HepG2 (cell line): Measurements from ENCODE around the gene RHBDD2. TPM values are rescaled to one million over a fixed set of nuclear protein-coding genes. Genes with fewer than 3 reads are reported as not detected.

Experiments
- DMTF1 ChIP-seq: sonication (generic); formaldehyde crosslinking; IDR thresholded peaks from 2 replicates; pipeline ENCODE4 v1.4.0; 2020; ENCODE audit warnings: mild to moderate bottlenecking, missing genetic modification reagents
- ERF ChIP-seq: IDR thresholded peaks from 2 replicates; pipeline ENCODE4 v1.6.1; 2018; ENCODE audit warnings: missing biosample characterization, missing genetic modification reagents
- KDM5B ChIP-seq: sonication (generic); formaldehyde crosslinking; IDR thresholded peaks from 2 replicates; pipeline ENCODE4 v1.4.0; 2020; ENCODE audit warnings: missing genetic modification reagents, mild to moderate bottlenecking, borderline replicate concordance
- KLF9 ChIP-seq: IDR thresholded peaks from 2 replicates; pipeline ENCODE4 v1.6.1; 2016; ENCODE audit warnings: low read depth
- PAF1 ChIP-seq: IDR thresholded peaks from 2 replicates; pipeline ENCODE4 v1.6.1; 2016; ENCODE audit warnings: missing genetic modification reagents, missing compliant biosample characterization
- SRY ChIP-seq: sonication (generic); formaldehyde crosslinking; IDR thresholded peaks from 2 replicates; pipeline ENCODE4 v1.8.0; 2022; ENCODE audit warnings: mild to moderate bottlenecking, missing genetic modification reagents
- TEAD3 ChIP-seq: optimal IDR thresholded peaks from 2 replicates; pipeline ENCODE3; 2016; ENCODE audit warnings: borderline replicate concordance
- ZBTB46 ChIP-seq: sonication (generic); formaldehyde crosslinking; IDR thresholded peaks from 2 replicates; pipeline ENCODE4 v1.4.0; 2020; ENCODE audit warnings: mild to moderate bottlenecking, missing genetic modification reagents, borderline replicate concordance
- ZNF446 ChIP-seq: sonication (generic); formaldehyde crosslinking; IDR thresholded peaks from 2 replicates; pipeline ENCODE4 v1.5.0; 2020; ENCODE audit warnings: mild to moderate bottlenecking, missing genetic modification reagents
- ZNF503 ChIP-seq: sonication (generic); formaldehyde crosslinking; IDR thresholded peaks from 2 replicates; pipeline ENCODE4 v1.4.0; 2020; ENCODE audit warnings: missing genetic modification reagents
- ZNF615 ChIP-seq: sonication (generic); formaldehyde crosslinking; IDR thresholded peaks from 2 replicates; pipeline ENCODE4 v1.5.0; 2020; ENCODE audit warnings: mild to moderate bottlenecking, missing genetic modification reagents, borderline replicate concordance
- polyA plus RNA-seq, 8 experiments: library from polyadenylated mRNA; depleted of rRNA in 3 of 8; stranded (reverse) in 7 of 8; unstranded in 1 of 8; fragments of >200 nt; fragmentation: Illumina TruSeq in 4 of 8; extraction: Trizol in 4 of 8; gene quantifications; 2 replicates each; pipeline versions ENCODE4 v1.2.1 to v1.2.3, GENCODE V29; 2011 to 2016; ENCODE audit warnings: low read depth in 4 of 8, missing spikeins in 1 of 8, mixed read lengths in 1 of 8; ENCODE audit not compliant: insufficient read depth in 1 of 8
- total RNA-seq, 5 experiments: library from RNA; depleted of rRNA; stranded (reverse); fragments of >200 nt; fragmentation: Illumina TruSeq; extraction: Trizol; gene quantifications; 2 replicates each; pipeline ENCODE4 v1.2.3, GENCODE V29; 2016; ENCODE audit warnings: low read depth in 1 of 5
- TF ChIP-seq, protein P1 (sequence below): sonication (generic); formaldehyde crosslinking; IDR thresholded peaks from 2 replicates; pipeline ENCODE4 v1.5.0; 2020; ENCODE audit warnings: mild to moderate bottlenecking, missing genetic modification reagents, borderline replicate concordance
- TF ChIP-seq, protein P2 (sequence below): sonication (generic); formaldehyde crosslinking; IDR thresholded peaks from 2 replicates; pipeline ENCODE4 v1.5.0; 2020; ENCODE audit warnings: mild to moderate bottlenecking, missing genetic modification reagents

RHBDD2 gene
- total and polyA plus RNA-seq, 2 of the 13 experiments (the other 11 are each of a cell fraction or from before 2014, with no cell fraction given): 23.1 to 26.4 TPM

- TF ChIP-seq, protein P1, sequence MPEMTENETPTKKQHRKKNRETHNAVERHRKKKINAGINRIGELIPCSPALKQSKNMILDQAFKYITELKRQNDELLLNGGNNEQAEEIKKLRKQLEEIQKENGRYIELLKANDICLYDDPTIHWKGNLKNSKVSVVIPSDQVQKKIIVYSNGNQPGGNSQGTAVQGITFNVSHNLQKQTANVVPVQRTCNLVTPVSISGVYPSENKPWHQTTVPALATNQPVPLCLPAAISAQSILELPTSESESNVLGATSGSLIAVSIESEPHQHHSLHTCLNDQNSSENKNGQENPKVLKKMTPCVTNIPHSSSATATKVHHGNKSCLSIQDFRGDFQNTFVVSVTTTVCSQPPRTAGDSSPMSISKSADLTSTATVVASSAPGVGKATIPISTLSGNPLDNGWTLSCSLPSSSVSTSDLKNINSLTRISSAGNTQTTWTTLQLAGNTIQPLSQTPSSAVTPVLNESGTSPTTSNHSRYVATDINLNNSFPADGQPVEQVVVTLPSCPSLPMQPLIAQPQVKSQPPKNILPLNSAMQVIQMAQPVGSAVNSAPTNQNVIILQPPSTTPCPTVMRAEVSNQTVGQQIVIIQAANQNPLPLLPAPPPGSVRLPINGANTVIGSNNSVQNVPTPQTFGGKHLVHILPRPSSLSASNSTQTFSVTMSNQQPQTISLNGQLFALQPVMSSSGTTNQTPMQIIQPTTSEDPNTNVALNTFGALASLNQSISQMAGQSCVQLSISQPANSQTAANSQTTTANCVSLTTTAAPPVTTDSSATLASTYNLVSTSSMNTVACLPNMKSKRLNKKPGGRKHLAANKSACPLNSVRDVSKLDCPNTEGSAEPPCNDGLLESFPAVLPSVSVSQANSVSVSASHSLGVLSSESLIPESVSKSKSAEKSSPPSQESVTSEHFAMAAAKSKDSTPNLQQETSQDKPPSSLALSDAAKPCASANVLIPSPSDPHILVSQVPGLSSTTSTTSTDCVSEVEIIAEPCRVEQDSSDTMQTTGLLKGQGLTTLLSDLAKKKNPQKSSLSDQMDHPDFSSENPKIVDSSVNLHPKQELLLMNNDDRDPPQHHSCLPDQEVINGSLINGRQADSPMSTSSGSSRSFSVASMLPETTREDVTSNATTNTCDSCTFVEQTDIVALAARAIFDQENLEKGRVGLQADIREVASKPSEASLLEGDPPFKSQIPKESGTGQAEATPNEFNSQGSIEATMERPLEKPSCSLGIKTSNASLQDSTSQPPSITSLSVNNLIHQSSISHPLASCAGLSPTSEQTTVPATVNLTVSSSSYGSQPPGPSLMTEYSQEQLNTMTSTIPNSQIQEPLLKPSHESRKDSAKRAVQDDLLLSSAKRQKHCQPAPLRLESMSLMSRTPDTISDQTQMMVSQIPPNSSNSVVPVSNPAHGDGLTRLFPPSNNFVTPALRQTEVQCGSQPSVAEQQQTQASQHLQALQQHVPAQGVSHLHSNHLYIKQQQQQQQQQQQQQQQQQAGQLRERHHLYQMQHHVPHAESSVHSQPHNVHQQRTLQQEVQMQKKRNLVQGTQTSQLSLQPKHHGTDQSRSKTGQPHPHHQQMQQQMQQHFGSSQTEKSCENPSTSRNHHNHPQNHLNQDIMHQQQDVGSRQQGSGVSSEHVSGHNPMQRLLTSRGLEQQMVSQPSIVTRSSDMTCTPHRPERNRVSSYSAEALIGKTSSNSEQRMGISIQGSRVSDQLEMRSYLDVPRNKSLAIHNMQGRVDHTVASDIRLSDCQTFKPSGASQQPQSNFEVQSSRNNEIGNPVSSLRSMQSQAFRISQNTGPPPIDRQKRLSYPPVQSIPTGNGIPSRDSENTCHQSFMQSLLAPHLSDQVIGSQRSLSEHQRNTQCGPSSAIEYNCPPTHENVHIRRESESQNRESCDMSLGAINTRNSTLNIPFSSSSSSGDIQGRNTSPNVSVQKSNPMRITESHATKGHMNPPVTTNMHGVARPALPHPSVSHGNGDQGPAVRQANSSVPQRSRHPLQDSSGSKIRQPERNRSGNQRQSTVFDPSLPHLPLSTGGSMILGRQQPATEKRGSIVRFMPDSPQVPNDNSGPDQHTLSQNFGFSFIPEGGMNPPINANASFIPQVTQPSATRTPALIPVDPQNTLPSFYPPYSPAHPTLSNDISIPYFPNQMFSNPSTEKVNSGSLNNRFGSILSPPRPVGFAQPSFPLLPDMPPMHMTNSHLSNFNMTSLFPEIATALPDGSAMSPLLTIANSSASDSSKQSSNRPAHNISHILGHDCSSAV (CRISPR knock-in tag): no peak
- TF ChIP-seq, protein P2, sequence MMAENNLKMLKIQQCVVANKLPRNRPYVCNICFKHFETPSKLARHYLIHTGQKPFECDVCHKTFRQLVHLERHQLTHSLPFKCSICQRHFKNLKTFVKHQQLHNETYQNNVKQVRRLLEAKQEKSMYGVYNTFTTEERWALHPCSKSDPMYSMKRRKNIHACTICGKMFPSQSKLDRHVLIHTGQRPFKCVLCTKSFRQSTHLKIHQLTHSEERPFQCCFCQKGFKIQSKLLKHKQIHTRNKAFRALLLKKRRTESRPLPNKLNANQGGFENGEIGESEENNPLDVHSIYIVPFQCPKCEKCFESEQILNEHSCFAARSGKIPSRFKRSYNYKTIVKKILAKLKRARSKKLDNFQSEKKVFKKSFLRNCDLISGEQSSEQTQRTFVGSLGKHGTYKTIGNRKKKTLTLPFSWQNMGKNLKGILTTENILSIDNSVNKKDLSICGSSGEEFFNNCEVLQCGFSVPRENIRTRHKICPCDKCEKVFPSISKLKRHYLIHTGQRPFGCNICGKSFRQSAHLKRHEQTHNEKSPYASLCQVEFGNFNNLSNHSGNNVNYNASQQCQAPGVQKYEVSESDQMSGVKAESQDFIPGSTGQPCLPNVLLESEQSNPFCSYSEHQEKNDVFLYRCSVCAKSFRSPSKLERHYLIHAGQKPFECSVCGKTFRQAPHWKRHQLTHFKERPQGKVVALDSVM (CRISPR knock-in tag): no peak
- TF ChIP-seq DMTF1 (CRISPR knock-in tag): 0 out of 2 replicates have a peak, but pooled peaks have one; percentile 3
- TF ChIP-seq KLF9 (CRISPR knock-in tag): no peak
- no peak for TF ChIP-seq ZBTB46
- 0 out of 2 replicates have a peak, but pooled peaks have one; percentile 3 for TF ChIP-seq ERF (CRISPR knock-in tag)
- TF ChIP-seq SRY (CRISPR knock-in tag): no peak
- TF ChIP-seq ZNF446 (CRISPR knock-in tag): 0 out of 2 replicates have a peak, but pooled peaks have one; percentile 0
- no peak for TF ChIP-seq TEAD3 (CRISPR knock-in tag)
- TF ChIP-seq ZNF503: no peak
- no peak for TF ChIP-seq ZNF615 (CRISPR knock-in tag)
- no peak for TF ChIP-seq PAF1
- no peak for TF ChIP-seq KDM5B (CRISPR knock-in tag)
Measured at GRCh38 chr7:75878312-75878768, 494 bp upstream of the RHBDD2 start (continued).
